Measurements from ENCODE around the gene BROX.
"Not testable (repeated sequence)": the region's sequence is repeated elsewhere in the genome, so short reads cannot be mapped to it uniquely, and the experiment has no call there.

Gene BROX

DNA sequence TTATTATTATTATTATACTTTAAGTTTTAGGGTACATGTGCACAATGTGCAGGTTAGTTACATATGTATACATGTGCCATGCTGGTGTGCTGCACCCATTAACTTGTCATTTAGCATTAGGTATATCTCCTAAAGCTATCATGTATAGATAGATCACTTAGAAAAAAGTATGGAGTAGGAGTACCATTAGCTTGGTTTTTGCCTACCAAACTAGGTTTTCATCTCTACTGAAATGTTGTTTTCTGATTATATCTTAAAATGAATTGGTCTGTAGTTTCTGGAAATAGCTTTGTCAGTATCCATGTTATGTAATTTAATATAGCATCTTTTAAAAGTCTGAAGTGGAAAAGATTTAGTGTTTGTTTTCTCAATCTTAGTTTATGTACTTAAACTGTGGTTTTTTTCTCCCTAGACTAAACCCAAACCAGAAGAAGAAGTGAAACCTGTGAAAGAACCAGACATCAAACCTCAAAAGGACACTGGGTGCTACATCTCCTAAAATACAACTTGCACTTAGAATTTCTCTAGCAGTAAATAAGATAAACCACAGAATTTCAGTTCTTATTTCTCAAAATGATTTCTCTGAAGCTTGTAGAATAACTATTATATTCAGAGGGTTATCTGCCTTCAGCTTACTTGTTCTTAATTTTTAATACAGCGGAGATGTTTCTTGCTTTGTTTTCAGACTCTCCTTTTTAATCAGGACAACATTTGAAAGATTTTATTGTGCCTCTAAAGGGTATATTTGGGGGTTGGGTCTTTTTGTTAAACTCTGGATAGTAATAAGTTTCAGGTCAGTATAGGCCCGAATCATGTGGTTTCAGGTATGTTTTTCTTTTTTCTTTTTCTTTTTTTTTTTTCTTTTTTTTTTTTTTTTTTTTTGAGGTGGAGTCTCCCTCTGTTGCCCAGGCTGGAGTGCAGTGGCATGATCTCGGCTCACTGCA is 20.1 kb downstream of the BROX start:
- no peak for TF ChIP-seq CTCF (conservative IDR thresholded peaks at IDR 0.05)
- H3K27ac ChIP-seq, result no peak overlapping the region

DNA sequence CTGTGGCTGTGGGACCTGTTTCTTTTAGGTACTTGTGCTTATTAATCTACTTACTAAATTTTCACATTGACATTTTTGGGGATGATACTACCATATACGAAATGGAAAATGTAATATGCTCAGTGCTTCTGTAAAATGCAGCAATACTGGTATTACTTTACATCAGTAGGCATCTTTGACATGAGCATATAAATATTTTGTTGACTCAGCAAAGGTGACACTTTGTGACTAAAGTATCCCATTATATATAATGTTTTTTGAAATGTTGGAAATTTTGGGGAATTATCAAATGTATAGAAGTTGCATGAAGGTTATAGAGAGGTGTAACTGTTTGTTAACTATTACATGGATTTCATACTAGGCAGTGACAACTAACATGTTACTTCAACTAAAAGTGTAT is 22.4 kb downstream of the BROX start:
- no peak for TF ChIP-seq CTCF (conservative IDR thresholded peaks at IDR 0.05)

GRCh38 chr1:222736470-222736869 is 24.1 kb downstream of the BROX start:
- no peak for TF ChIP-seq CTCF (conservative IDR thresholded peaks at IDR 0.05)
- no peak overlapping the region for H3K27ac ChIP-seq

More for the DNA sequence above, 22.4 kb downstream of the BROX start:
- no peak overlapping the region for H3K27ac ChIP-seq

- no peak within 1 kb of the TSS for H3K27ac ChIP-seq
- no peak for TF ChIP-seq CTCF (conservative IDR thresholded peaks at IDR 0.05)
Measured at GRCh38 chr1:222736972-222737371, 24.6 kb downstream of the BROX start, which contains the start of gene FAM177B. TSS of gene FAM177B (plus strand) at chr1:222737202. CDS start at chr1:222746546, 9,344 bp downstream.

DNA sequence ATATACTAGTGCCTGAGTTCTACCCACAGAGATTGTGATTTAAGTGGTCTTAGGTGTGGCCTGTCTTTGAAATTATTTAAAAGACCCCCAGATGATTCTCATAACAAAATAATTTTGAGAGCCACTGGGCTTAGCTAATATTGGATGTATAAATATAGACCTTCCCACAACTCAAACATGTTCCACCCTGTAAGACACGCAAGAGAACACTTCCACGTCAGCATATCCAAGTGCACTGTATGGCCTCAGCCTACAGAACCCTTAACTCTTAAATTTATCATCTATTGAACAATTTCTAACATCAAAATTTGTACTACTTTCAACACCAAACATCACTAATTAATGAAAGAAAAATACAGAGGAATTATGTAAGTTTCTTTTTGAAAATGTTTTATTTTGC is 27.1 kb downstream of the BROX start:
- TF ChIP-seq CTCF (conservative IDR thresholded peaks at IDR 0.05), result no peak
- H3K27ac ChIP-seq, result no peak overlapping the region

- no peak for TF ChIP-seq CTCF (conservative IDR thresholded peaks at IDR 0.05)
- no peak overlapping the region for H3K27ac ChIP-seq
Measured at GRCh38 chr1:222739929-222740328, 27.6 kb downstream of the BROX start.

DNA sequence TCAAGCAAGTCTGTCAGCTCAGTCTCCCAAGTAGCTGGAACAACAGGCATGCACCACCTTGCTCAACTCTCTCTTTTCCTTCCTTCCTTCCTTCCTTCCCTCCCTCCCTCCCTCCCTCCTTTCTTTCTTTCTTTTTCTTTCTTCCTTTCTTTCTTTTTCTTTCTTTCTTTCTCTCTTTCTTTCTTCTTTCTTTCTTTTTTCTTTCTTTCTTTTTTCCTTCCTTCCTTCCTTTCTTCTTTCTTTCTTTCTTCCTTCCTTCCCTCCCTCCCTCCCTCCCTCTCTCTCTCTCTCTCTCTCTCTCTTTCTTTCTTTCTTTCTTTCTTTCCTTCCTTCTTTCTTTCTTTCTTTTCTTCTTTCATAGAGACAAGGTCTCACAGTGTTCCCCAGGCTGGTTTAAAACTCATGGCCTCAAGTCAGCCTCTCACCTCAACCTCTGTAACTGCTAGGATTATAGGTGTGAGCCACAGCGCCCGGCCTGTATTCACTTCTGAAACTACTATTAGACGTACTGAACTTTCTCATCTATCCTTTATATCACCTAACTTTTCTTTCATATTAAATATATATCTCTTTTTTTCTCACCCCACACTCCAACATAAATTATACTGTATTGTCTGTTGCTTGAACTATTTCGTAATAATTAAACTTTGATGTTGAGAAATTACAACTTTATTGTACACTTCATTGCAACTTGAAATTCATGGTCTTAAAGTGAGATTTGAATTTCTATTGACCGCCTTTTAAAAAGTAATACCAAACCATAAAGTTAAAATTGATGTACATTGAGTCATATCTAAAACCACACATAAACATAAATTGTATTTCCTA is 29.5 kb downstream of the BROX start:
- not testable (repeated sequence) for H3K27ac ChIP-seq
